Adrenal gland (tissue), 5 donors: ENCODE measurements around the gene CACNA1C.

ENCODE experiments used
- POLR2A ChIP-seq, 2 donors: fragments of 450-650 bp; IDR thresholded peaks; one replicate each; pipeline ENCODE4 v1.6.1; 2017; ENCODE audit warnings: antibody characterized with exemption in 2 of 2, mild to moderate bottlenecking in 2 of 2, moderate library complexity in 1 of 2
- TF ChIP-seq, protein P1 (sequence below), 6 experiments: fragments of 450-650 bp in 4 of 6; fragments of 200-600 bp in 2 of 6; sonication (generic) in 1 of 6; IDR thresholded peaks; 1 replicate in 5 of 6; 2 replicates in 1 of 6; pipeline versions ENCODE4 v1.5.1 to v1.8.0; 2016 to 2021; ENCODE audit warnings: antibody characterized with exemption in 6 of 6, mild to moderate bottlenecking in 2 of 6, moderate library complexity in 1 of 6
- donor health status: DM: no; HTN: no; CAD: no.

DNA sequence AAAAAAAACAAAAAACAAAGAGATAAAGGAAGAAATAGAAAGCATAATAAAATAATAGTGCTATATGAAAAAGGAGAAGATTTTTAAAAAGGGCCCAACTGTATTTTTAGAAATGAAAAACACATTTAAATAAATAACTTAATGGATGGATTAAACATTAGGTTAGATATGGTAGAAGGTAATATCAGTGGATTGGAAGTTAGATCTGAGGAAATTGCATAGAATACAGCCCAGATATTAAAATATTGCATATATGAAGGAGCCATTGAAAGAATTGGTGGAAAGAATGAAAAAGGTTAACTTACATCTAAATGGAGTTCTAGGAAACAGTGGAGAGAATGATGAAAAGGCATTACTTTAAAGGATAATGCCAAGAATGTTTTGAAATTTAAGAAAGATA lies 27.8 kb downstream of the CACNA1C start:
- TF ChIP-seq, protein P1, sequence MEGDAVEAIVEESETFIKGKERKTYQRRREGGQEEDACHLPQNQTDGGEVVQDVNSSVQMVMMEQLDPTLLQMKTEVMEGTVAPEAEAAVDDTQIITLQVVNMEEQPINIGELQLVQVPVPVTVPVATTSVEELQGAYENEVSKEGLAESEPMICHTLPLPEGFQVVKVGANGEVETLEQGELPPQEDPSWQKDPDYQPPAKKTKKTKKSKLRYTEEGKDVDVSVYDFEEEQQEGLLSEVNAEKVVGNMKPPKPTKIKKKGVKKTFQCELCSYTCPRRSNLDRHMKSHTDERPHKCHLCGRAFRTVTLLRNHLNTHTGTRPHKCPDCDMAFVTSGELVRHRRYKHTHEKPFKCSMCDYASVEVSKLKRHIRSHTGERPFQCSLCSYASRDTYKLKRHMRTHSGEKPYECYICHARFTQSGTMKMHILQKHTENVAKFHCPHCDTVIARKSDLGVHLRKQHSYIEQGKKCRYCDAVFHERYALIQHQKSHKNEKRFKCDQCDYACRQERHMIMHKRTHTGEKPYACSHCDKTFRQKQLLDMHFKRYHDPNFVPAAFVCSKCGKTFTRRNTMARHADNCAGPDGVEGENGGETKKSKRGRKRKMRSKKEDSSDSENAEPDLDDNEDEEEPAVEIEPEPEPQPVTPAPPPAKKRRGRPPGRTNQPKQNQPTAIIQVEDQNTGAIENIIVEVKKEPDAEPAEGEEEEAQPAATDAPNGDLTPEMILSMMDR (IDR thresholded peaks at IDR 0.05): no peak
- TF ChIP-seq POLR2A (IDR thresholded peaks at IDR 0.05): no peak
